DMS153 treated with DMSO at 0.1 percent for 48 hours (cell line): Measurements from ENCODE around the gene HIC1.
A peak's percentile ranks its signal among the peaks of the same experiment; 100 is the strongest.

Source experiments
- DNase-seq: peaks from one replicate; lab custom pipeline; 2025; ENCODE audit not compliant: unreplicated experiment; lab: John Stamatoyannopoulos, UW

Gene HIC1

GRCh38 chr17:2094891-2095535, 40.1 kb downstream of the HIC1 start:
- DNase-seq, result no peak

GRCh38 chr17:2095536-2095910, 40.6 kb downstream of the HIC1 start:
- no peak for DNase-seq

GRCh38 chr17:2101448-2102257, 46.8 kb downstream of the HIC1 start:
- peak; percentile 40 for DNase-seq

- no peak for DNase-seq
Measured at GRCh38 chr17:2102931-2103809, 48.3 kb downstream of the HIC1 start.

GRCh38 chr17:2105663-2106062, 50.8 kb downstream of the HIC1 start:
- no peak for DNase-seq

- DNase-seq, result no peak
Measured at GRCh38 chr17:2106308-2106955, 51.5 kb downstream of the HIC1 start.

GRCh38 chr17:2107050-2107449, 52.1 kb downstream of the HIC1 start:
- no peak for DNase-seq

GRCh38 chr17:2107506-2107905, 52.6 kb downstream of the HIC1 start:
- DNase-seq, result no peak

- DNase-seq, result no peak
Measured at GRCh38 chr17:2108170-2108569, 53.3 kb downstream of the HIC1 start.

GRCh38 chr17:2110436-2110835, 55.5 kb downstream of the HIC1 start:
- no peak for DNase-seq

- no peak for DNase-seq
Measured at GRCh38 chr17:2111691-2112090, 56.8 kb downstream of the HIC1 start.
